Raji (cell line): ENCODE measurements around the gene FOXP4.

Experiments used
- POLR2A ChIP-seq: IDR thresholded peaks from 2 replicates; pipeline ENCODE4 v1.6.1; 2011; ENCODE audit warnings: low read depth, low read length, control low read depth; ENCODE audit not compliant: insufficient read depth

FOXP4 gene

DNA sequence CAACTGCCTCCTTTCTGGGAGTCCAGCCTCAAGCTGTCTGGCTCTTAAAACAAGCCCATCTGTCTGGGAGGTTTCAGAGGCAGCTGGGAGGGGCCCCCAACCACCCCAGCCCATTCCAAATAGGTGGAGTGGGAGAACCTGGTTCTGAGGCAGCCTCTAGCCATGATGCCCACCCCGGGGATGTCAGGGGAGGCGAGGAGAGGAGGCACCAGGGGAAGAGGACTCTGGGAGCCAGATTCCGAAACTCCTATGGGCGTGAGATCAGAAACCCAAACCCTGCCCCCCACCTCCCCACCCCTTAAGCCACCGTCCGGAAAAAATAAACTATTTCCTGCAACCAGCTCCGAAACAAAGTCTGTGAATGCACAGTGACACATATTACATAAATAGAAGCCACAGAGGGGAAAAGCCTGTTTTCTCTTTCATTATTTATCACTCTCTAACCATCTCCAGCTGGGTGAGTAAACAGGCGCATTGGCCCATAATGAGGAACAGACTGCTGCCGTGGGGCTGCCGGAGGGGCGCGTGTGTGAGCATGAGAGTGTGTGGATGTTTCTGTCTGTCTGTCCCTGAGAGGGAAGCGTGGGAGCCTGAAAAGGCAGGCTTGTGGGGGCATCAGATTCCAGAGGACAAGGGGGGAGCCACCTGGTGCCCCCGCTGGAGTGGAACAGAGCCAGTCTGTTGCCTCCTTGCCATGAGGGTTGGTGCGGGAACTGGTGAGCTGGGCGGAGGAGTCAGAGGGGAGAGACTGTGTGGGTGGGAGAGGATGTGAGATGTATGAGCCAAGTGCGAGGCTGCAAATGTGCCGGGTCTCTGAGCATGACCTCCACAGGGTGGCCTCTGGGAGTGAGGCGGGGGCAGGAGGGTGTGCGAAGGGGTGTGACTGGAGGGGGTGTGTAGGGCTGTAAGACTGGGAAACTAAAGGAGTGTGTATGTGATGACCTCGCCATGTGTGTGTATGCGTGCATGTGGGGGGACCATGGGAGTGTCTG is 14.3 kb upstream of the FOXP4 start:
- no peak; the same call in 1 of the 2 replicates for TF ChIP-seq POLR2A

DNA sequence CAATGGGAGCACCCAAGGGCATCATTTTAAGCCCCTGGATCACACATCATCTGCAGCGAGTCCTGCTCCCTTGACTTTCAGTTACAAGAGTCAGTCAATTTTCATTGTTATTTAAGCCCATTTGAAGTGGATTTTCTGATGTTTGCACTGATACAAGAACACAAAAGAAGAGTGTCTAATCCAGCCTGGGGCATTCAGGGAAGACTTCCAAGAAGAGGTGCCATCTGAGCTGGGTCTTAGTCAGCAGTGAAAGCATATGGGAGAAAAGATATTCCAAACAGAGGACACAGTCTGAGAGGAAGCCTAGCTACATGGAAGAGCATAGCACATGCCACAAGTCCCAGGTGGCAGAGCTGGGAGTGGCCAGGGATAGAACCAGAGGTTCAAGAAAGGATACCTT is 10.4 kb upstream of the FOXP4 start:
- no peak for TF ChIP-seq POLR2A

DNA sequence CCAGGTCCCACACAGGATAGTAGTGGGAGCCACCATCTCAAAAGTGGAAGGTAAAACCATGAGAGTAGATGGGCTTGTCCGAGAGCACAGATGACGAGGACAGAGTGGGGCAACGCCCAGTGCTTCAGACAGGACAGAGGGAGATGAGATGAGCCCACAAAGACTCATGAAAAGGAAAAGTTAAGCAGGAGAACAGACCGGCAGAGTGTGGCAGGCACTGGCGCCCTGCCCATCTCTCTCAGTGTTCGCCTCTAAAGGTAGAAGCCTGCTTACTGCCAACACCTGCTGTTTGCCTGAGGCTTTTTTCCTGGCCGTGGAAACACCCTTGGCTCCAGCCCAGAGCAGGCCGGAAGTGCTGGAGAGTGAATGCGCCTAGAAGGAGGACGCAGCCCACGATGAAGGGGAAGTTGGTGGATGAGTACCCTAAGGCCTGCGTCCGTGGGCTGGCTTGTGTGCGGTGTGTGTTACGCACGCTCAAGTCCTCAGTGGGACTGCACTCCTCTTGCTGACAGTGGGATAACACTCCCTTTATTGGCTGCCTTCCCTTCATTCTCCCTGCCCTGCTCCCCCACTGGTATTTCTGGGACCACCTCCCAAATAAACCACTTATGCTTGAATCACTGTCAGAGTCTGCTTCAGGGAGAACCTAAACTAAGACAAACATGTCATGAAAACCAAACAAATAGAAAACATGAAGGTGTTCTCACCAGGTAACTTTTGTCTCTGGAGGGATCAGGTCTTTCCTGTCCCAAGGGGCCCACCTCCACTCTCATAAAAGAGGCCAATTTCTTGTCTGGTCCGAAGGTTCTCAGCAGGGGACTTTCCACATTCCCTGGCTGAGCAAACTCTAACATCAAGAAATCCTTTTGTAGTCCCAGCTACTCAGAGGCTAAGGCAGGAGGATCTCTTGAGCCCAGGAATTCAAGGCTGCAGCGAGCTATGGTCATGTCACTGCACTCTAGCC is 9.1 kb upstream of the FOXP4 start:
- TF ChIP-seq POLR2A = no peak

DNA sequence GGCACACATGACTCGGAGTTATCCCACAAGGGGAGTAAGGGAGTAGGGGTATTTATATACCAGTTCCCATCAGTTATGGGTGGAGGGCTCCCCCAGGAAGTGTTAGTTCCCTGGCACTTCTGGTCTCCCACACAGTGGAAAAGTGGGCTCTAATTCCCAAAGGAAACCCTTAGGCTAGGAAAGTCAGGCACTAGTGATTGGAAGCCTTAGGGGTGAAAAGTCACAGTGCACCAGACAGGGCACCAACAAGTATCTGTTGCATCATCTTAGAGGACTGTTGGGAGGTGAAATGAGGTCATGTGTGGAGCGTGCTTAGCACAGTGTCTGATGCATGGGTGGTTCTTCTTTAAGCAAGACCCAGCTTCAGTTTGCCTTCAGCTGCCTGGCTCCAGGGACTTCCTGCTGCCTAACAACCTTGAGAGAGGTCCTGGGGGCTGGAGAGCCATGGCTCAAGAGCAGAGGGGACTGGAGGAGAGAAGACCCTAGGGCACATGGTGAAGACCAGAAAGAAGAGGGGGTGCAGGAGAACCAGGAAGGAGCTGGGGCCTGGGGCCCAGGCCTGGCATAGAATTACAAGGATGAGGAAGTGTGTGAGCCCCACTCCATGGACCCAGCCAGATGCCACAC is 7.5 kb upstream of the FOXP4 start:
- TF ChIP-seq POLR2A = no peak

DNA sequence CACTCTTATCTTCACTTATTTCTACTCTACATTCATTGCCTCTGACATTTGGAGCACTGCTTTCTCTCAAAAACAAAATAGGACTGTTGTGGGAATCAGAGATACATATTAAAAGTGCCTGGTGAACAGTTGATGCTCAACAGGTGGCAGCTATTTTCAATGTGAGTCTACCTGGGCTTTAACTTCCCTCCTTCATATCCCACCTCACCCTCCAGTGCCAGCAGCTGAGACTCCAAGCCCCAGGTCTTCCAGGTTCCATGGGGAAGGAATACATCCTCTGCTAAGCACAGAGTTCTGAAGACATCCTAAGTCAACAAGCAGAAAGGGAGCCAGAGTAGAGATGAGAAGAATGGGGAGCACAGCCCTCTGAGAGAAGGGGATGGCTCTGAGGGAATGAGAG is 7.0 kb upstream of the FOXP4 start:
- TF ChIP-seq POLR2A = no peak

DNA sequence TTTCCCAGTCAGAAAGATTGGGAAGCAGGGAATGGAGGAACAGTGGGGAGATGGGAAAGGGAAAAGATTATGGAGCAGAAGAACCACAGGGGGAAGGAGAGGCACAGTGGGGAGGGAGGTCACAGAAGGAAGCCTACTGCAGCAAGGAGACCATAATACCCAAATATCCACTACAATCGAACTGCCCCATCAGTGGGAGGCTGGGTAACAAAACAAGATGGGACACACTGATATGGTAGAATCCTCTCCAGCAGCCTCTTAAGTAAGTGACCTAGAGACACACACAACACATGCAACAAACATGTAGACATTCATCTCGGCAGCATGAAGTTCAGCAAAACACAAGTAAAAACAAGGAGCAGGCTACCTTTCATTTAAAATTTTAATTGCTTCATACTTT is 4.8 kb upstream of the FOXP4 start:
- TF ChIP-seq POLR2A = no peak

DNA sequence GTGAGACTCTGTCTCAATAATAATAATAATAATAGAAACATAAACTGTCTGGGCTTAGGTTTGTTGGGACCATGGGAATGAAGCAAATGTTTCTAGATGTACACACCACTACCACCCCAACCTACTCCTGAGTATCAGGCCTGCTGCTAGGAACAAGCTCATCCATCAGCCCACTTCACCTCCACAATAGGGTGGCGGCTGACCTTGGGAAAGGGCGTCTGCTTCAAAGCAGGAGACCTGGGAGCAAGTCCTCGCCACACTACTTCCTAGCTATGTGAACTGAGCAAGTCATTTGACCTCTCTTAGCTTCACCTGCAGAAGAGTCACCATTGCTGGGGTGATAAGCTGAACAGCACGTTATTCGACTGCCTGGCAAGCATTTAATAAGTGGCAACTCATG is 3.1 kb upstream of the FOXP4 start:
- no peak for TF ChIP-seq POLR2A

DNA sequence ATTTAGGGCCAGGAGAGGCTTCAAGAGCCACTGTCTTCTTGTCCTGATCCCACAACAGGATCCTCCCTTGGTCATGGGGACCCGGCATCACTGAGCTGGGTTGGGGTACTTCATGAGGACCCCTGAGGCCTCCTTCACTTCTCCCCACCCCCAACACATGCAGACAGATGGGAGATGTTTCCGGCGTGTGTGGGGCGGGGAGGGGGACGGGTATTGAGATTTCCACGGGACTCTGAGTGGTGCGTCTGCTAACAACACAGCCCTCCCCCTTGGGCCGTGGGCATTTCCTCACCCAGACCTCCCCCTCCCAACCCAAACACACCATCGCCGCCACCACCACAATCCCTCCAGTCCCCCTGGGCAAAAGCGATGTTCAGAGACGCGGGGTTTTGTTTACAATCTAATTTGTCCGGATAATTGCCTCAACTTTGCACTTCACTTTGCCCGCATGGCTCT is 906 bp upstream of the FOXP4 start:
- TF ChIP-seq POLR2A = no peak

DNA sequence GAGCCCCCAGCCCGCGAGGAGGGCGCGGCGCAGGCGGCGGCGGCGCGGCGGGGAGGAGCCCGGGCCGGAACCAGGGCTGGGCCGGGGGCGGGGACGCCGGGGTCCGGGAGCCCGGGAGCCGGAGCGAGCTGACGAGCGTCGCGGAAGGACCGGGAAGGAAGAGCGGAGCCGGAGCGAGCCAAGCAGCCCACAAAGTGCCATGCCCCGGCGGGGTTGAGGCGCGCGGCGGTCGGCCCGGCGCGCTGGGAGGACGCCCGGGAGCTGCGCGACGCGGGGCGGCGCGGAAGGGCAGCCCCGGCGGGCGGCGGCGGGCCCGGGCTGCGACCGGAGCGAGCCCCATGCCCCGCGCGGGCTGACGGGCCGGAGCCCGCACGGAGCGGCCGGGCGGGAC is 289 bp downstream of the FOXP4 start:
- peak; percentile 25; the same call in 1 of the 2 replicates for TF ChIP-seq POLR2A

DNA sequence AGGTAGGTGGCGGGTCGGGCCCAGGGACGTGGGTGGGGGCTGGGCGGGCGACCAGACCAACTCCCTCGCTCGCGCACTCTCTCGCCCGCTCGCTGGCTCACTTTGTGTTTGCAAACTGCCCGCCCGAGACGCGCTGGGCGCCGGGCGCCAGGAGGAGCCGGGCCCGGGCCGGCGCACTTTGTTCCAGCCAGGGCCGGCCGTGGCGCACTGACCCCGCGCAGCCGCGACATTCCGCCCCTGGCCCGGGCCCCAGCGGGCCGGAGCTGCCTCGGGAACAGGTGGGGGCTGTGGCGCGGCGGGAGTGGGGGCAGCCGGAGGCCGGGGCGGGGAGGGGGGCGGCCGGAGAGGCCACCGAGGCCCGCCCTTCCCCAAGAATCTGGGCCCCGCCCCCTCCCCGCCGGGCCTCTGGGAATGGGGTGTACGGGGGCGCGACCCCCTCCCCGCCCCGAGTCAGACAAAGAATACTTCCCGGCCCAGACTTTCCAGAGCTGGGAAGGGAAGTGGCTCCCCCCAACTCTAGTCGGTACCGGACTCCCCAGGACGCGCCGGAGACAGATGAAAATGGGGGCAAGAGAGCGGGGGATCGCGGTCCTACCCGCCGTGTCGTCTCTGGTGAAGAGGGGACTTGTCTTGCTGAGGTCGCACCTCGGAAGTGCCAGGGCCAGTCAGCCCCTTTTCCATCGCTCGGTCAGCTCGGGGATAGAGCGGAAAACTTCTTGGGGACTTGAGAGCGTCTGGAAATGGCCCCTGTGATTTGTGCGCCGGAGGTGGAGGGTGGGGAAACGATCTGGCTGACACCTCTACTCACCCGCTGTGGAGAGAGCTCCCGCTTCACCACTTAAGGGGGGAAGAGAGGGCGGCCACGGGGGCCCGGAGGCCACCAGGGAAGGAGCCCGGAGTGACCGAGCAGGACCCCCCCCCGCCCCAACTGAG is 951 bp downstream of the FOXP4 start:
- no peak for TF ChIP-seq POLR2A

DNA sequence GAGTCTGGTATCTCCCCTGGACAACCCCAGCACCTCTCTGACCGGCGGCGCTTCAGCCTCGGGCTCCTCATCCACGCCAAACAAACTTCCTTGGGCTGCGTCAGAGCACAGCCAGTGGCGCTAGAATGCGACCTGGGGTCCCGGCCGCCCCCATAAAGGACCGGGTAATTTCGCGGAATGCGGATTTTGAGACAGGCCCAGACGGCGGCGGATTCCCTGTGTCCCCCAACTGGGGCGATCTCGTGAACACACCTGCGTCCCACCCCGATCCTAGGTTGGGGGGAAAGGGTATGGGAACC is 1.6 kb downstream of the FOXP4 start:
- no peak for TF ChIP-seq POLR2A

DNA sequence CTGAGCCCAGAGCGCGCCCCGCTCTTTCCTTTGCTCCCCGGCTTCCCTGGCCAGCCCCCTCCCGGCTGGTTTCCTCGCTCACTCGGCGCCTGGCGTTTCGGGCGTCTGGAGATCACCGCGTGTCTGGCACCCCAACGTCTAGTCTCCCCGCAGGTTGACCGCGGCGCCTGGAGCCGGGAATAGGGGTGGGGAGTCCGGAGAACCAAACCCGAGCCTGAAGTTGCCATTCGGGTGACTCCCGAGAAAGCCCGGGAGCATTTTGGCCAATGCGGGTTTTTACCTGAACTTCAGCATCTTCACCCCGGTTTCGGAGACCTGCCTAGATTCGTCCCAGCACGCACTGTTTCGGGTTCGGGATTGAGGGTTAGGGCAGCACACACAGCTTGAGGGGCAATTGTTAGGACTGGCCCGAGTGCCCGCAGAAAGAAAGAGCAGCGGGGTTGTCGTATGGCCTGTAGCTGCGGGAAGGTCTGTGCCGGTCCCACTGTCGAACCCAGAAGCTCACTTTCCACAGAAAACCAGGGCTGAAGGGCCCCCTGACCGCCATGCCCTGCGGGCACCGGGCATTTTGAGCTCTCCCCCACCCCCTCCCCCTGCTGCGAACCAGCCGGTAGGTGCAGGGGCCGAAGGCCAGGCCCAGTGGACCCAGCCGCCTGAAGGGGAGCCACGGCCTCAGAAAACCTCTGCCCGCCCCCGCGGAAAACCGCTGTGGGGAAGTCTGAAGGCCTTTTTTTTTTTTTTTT is 2.1 kb downstream of the FOXP4 start:
- TF ChIP-seq POLR2A = no peak

DNA sequence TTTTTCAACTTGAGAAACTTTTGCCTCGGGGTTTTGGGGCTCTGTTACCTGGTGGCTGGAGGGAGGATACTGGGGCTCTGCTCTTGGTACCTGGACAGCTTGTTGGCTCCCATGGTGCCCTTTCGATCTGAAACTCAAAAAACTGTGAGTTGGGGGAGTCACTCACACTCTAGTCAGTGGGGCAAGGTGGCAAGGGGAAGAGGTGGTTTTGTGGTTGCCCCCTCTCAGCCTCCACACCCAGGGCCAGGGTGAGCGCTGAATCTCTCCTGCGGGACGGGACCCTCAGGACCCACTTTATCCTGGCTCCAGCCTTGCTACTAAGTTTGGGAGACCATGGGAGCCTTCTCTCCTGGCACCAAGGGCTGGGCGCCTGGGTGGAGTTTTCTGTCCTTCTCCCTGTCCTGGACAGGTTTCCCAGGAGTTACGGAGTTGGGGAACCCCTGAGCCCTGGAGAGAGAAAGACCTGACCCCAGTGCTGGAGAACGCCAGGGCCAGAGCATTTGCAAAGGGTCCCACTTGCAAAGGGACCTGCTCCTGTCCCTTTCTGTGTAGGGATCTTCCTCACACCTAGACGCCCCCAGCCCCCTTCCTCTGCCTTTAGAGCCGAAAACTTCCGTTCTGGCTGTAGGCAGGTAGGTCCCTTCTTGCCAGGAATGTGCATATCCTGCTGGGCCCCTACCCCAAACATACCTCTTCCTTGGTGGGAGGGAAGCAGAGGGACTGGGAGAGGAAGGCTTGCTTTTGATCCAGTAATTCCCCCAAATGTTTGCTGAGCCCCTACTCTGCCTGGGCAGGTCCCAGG is 2.9 kb downstream of the FOXP4 start:
- TF ChIP-seq POLR2A = no peak
